Stimulated activated naive CD4-positive, alpha-beta T cell (primary cell): ENCODE measurements around the gene SIPA1L3.

ENCODE experiments used
- DNase-seq, 6 experiments: peaks; one replicate each; lab custom pipeline; 2025; lab: John Stamatoyannopoulos, UW

Gene SIPA1L3

GRCh38 chr19:38239816-38240215 is 332.8 kb downstream of the SIPA1L3 start:
- no peak for DNase-seq

- no peak for DNase-seq
Observed at GRCh38 chr19:38243279-38243673, 336.3 kb downstream of the SIPA1L3 start.

- DNase-seq, result no peak
Observed at GRCh38 chr19:38245826-38246498, 339.0 kb downstream of the SIPA1L3 start.

GRCh38 chr19:38247126-38247525 is 340.1 kb downstream of the SIPA1L3 start:
- no peak for DNase-seq

- no peak for DNase-seq
Observed at GRCh38 chr19:38247734-38248268, 340.8 kb downstream of the SIPA1L3 start.

GRCh38 chr19:38248421-38248820 is 341.4 kb downstream of the SIPA1L3 start:
- DNase-seq, result no peak

- DNase-seq, result no peak
Observed at GRCh38 chr19:38250428-38250820, 343.4 kb downstream of the SIPA1L3 start.

GRCh38 chr19:38250821-38251563 is 344.0 kb downstream of the SIPA1L3 start:
- DNase-seq, result no peak

- DNase-seq, result no peak
Observed at GRCh38 chr19:38251564-38252051, 344.6 kb downstream of the SIPA1L3 start.

GRCh38 chr19:38252385-38252784 is 345.4 kb downstream of the SIPA1L3 start:
- no peak for DNase-seq

- DNase-seq, result no peak
Observed at GRCh38 chr19:38252941-38253691, 346.1 kb downstream of the SIPA1L3 start.

GRCh38 chr19:38253788-38254187 is 346.8 kb downstream of the SIPA1L3 start:
- DNase-seq, result no peak

GRCh38 chr19:38255383-38256014 is 348.5 kb downstream of the SIPA1L3 start:
- no peak for DNase-seq
